ENCODE measurements around the gene ATP5F1D. TPM values are rescaled to one million over a fixed set of nuclear protein-coding genes. Genes with fewer than 3 reads are reported as not detected.

The ATP5F1D gene
- total and polyA plus RNA-seq, 2 of the 8 experiments (the other 6 are each of a cell fraction or from before 2014, with no cell fraction given) = 174 to 249 TPM

DNA sequence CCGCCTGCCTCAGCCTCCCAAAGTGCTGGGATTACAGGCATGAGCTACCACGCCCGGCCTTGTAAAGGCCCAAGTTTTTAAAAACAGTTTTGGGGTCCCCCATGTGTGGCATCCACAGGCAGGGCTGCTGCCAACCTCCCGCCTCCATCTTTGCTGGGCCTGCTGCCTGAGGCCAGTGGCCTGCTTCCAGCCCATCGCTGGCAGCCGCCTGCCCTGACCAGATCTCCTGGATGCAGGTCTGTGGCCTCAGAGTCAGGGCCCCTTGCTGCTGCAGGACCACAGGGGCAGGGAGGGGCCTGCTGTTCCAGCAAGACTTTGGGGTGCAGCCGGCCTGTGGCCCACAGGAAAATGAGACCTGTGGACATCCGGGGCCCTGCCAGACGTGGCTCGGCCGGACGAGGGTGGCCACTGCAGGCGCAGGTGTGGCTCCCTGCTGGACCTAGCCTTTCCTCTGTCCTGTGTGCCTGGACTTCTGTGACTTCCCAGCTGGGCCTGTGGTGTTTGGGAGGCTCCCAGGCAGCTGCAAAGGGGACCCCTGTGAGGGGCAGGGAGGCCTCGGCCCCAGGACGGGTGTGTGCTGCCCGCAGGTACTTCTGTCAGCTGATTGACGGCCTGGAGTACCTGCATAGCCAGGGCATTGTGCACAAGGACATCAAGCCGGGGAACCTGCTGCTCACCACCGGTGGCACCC, 21.6 kb upstream of the ATP5F1D start:
- H3K36me3 ChIP-seq (ENCODE audit: control insufficient read depth in 2 of 4, insufficient read depth in 4 of 4, low read length in 3 of 4) = peaks cover 0 to 30% (median 0%) of the 10 kb centered on the region in 4 experiments; a peak in 3 of 8 replicates
- ChIA-PET CTCF (ENCODE audit: partially characterized antibody) (interaction anchor here (0.6 to 9.0 kb wide), 17 partner anchors 8 to 311 kb away, joined by 3 to 56 read pairs (median 4); partner anchors contain the start of gene ATP5F1D), POLR2A (ENCODE audit: partially characterized antibody) (interaction anchor here (1.0 to 1.4 kb wide), 3 partner anchors 9 to 112 kb away, joined by 3 to 8 read pairs (median 4); no protein-coding TSS in a partner anchor)

More for the DNA sequence above, 21.6 kb upstream of the ATP5F1D start:
- H3K79me2 ChIP-seq (ENCODE audit: control insufficient read depth in 1 of 2, insufficient read depth in 2 of 2, low read length in 2 of 2) = peaks cover 3 to 36% of the 10 kb centered on the region in 2 experiments; a peak in 3 of 4 replicates
- H3K23ac ChIP-seq (ENCODE audit: insufficient read length) = no peak overlapping the region
- no peak overlapping the region for H2AFZ ChIP-seq (ENCODE audit: low read length)
- H3K14ac ChIP-seq (ENCODE audit: insufficient read length) = no peak overlapping the region
- peaks cover 32 to 37% of the 10 kb centered on the region in 2 experiments for H4K20me1 ChIP-seq (replicated peaks in 1 of 2; ENCODE audit: control insufficient read depth in 1 of 2, insufficient read depth in 2 of 2, low read length in 2 of 2)
- no peaks in the 10 kb centered on the region for H3K9me3 ChIP-seq (ENCODE audit: insufficient read depth in 2 of 2, low read depth in 1 of 2, low read length in 1 of 2)
- H3K23me2 ChIP-seq (ENCODE audit: low read depth, low read length) = no peaks in the 10 kb centered on the region
- H2BK5ac ChIP-seq (ENCODE audit: low read depth, low read length) = no peak overlapping the region
- H3K27ac ChIP-seq (ENCODE audit: low read depth, low read length) = no peak overlapping the region
- peaks cover 0 to 3% (median 2%) of the 10 kb centered on the region in 4 experiments; a peak in 3 of 7 replicates for H3K4me1 ChIP-seq (replicated peaks in 1 of 4; ENCODE audit: control insufficient read depth in 3 of 4, insufficient read depth in 4 of 4, low read length in 3 of 4)
- H3K18ac ChIP-seq (ENCODE audit: extremely low read depth, low read length) = no peak overlapping the region
- TF ChIP-seq CEBPB (IDR thresholded peaks at IDR 0.05; ENCODE audit: low read depth, low read length) = no peak
- TF ChIP-seq, protein P1, sequence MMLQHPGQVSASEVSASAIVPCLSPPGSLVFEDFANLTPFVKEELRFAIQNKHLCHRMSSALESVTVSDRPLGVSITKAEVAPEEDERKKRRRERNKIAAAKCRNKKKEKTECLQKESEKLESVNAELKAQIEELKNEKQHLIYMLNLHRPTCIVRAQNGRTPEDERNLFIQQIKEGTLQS (IDR thresholded peaks at IDR 0.05; ENCODE audit: insufficient read depth, low read depth, low read length) = no peak
- TF ChIP-seq CREB1 (IDR thresholded peaks at IDR 0.05) = no peak
- no peak for TF ChIP-seq HDAC6 (IDR thresholded peaks at IDR 0.05; ENCODE audit: low read depth, low read length)
- no peak for TF ChIP-seq BACH1 (IDR thresholded peaks at IDR 0.05; ENCODE audit: low read length)
- TF ChIP-seq SP4 (IDR thresholded peaks at IDR 0.05; ENCODE audit: low read length) = no peak
- no peak overlapping the region for H3K4me3 ChIP-seq (ENCODE audit: extremely low read depth in 1 of 4, insufficient read depth in 2 of 4, low read depth in 3 of 4, low read length in 4 of 4)
- no peak overlapping the region for H2AK5ac ChIP-seq (ENCODE audit: low read depth, low read length)
- H4K91ac ChIP-seq (replicated peaks; ENCODE audit: insufficient read length, low read length) = no peak overlapping the region
- no peak overlapping the region for H3K9ac ChIP-seq (replicated peaks in 1 of 4; ENCODE audit: extremely low read depth in 1 of 4, low read depth in 3 of 4, low read length in 3 of 4)
- no peaks in the 10 kb centered on the region for H3K27me3 ChIP-seq (replicated peaks in 1 of 4; ENCODE audit: control insufficient read depth in 3 of 4, extremely low read depth in 1 of 4, insufficient read depth in 3 of 4, low read length in 3 of 4)
- 94% methylated on average over 19 of the region's 19 CpGs; no CpG with 5 or more reads in 1 of the 2 experiments for WGBS, 2 experiments (ENCODE audit: extremely low coverage in 1 of 2, insufficient coverage in 1 of 2, insufficient read length in 1 of 2, insufficient replicate concordance in 2 of 2, low coverage in 1 of 2, low lambda C conversion rate in 2 of 2, missing lambda C conversion rate in 1 of 2)
- H3K4me2 ChIP-seq (ENCODE audit: insufficient read depth in 1 of 2, low read depth in 2 of 2, low read length in 2 of 2) = no peak overlapping the region
- H2BK20ac ChIP-seq (ENCODE audit: low read length) = no peak overlapping the region
- peaks cover 9% of the 10 kb centered on the region for H3K79me1 ChIP-seq (ENCODE audit: low read depth, low read length)
- H2BK15ac ChIP-seq (ENCODE audit: low read length) = no peak overlapping the region
- no peak overlapping the region for H2BK120ac ChIP-seq (replicated peaks; ENCODE audit: low read depth, low read length)
- no peak overlapping the region; the same call in 1 of the 2 replicates for H4K8ac ChIP-seq (ENCODE audit: extremely low read depth, insufficient read depth, low read length)
- H4K5ac ChIP-seq (ENCODE audit: insufficient read length, low read depth, low read length) = no peak overlapping the region
- H3K4ac ChIP-seq (replicated peaks; ENCODE audit: insufficient read length, low read depth, low read length) = no peak overlapping the region
- DNase-seq (ENCODE audit: low read depth in 1 of 2, low spot score in 2 of 2) (no peak), FAIRE-seq (no peak)
- no peak overlapping the region for H3K56ac ChIP-seq (replicated peaks; ENCODE audit: insufficient read length, low read depth, low read length)
- no peak overlapping the region for H2BK12ac ChIP-seq (ENCODE audit: low read depth, low read length)

Data from H1 (cell line).